ENCODE measurements around the gene BPGM.

The BPGM gene

DNA sequence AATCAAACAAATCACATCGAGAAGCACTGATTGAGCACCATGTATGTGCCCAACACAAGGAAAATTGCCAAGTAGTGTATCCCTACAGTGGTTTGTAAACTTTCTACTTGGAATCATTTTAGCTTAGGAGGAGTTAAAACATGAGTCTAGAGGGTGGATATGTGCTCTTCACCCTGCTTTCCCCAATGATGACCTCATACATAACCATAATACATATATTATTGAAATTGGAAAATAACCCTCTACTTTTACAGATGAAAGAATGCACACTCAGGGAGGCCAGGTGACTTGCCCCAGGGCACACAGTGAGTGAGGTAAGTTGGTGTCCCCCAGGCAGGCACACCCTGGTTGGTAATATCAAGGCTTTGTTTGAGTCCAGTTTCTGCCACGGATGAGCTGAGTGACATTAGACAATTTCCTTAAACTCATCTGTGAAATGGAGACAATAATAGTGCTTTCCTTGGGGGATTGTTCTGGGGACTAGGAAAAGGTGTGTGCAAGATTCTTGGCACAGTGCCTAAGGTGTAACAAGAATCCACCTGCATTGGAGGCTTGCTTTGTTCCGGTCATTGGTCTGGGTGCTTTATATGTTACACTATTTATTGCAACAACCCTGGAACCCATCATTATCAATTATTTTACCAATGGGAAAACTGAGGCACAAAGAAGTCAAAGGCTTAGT is 50.7 kb downstream of the BPGM start:
- H3K9me3 ChIP-seq (ENCODE audit: control insufficient read depth, insufficient read depth, low read depth, low read length) = no peaks in the 10 kb centered on the region
- CTCF ChIA-PET = interaction anchor here (0.6 to 0.7 kb wide), 2 partner anchors 279 to 323 kb away, joined by 3 to 4 read pairs; no protein-coding TSS in a partner anchor
- TF ChIP-seq, protein P1, sequence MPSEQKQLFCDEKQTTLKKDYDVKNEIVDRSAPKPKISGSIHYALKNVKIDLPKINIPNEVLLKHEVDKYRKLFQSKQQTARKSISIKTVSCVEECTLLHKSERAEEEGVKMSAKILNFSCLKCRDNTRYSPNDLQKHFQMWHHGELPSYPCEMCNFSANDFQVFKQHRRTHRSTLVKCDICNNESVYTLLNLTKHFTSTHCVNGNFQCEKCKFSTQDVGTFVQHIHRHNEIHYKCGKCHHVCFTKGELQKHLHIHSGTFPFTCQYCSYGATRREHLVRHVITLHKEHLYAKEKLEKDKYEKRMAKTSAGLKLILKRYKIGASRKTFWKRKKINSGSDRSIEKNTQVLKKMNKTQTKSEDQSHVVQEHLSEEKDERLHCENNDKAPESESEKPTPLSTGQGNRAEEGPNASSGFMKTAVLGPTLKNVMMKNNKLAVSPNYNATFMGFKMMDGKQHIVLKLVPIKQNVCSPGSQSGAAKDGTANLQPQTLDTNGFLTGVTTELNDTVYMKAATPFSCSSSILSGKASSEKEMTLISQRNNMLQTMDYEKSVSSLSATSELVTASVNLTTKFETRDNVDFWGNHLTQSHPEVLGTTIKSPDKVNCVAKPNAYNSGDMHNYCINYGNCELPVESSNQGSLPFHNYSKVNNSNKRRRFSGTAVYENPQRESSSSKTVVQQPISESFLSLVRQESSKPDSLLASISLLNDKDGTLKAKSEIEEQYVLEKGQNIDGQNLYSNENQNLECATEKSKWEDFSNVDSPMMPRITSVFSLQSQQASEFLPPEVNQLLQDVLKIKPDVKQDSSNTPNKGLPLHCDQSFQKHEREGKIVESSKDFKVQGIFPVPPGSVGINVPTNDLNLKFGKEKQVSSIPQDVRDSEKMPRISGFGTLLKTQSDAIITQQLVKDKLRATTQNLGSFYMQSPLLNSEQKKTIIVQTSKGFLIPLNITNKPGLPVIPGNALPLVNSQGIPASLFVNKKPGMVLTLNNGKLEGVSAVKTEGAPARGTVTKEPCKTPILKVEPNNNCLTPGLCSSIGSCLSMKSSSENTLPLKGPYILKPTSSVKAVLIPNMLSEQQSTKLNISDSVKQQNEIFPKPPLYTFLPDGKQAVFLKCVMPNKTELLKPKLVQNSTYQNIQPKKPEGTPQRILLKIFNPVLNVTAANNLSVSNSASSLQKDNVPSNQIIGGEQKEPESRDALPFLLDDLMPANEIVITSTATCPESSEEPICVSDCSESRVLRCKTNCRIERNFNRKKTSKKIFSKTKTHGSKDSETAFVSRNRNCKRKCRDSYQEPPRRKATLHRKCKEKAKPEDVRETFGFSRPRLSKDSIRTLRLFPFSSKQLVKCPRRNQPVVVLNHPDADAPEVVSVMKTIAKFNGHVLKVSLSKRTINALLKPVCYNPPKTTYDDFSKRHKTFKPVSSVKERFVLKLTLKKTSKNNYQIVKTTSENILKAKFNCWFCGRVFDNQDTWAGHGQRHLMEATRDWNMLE (tag by site-specific recombination; conservative IDR thresholded peaks at IDR 0.05; ENCODE audit: low read depth) = no peak
- TF ChIP-seq ZNF2 (tag by site-specific recombination; IDR thresholded peaks at IDR 0.05) = no peak
- no peak for TF ChIP-seq KLF7 (tag by site-specific recombination; IDR thresholded peaks at IDR 0.05; ENCODE audit: borderline replicate concordance)
- TF ChIP-seq, protein P2, sequence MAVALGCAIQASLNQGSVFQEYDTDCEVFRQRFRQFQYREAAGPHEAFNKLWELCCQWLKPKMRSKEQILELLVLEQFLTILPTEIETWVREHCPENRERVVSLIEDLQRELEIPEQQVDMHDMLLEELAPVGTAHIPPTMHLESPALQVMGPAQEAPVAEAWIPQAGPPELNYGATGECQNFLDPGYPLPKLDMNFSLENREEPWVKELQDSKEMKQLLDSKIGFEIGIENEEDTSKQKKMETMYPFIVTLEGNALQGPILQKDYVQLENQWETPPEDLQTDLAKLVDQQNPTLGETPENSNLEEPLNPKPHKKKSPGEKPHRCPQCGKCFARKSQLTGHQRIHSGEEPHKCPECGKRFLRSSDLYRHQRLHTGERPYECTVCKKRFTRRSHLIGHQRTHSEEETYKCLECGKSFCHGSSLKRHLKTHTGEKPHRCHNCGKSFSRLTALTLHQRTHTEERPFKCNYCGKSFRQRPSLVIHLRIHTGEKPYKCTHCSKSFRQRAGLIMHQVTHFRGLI (tag by site-specific recombination; IDR thresholded peaks at IDR 0.05) = no peak
- TF ChIP-seq ZNF211 (tag by site-specific recombination; IDR thresholded peaks at IDR 0.05; ENCODE audit: low read depth) = no peak
- TF ChIP-seq ZFP3 (tag by site-specific recombination; IDR thresholded peaks at IDR 0.05; ENCODE audit: low read depth) = no peak
- TF ChIP-seq ZNF701 (tag by site-specific recombination; IDR thresholded peaks at IDR 0.05) = no peak
- POLR2A ChIA-PET = interaction anchor here (0.5 kb wide), 1 partner anchor 1121 kb away, joined by 3 read pairs; no protein-coding TSS in a partner anchor
- H3K36me3 ChIP-seq (ENCODE audit: control insufficient read depth in 2 of 2, insufficient read depth in 1 of 2, low read length in 2 of 2) = no peaks in the 10 kb centered on the region
- no peak overlapping the region for H3K27ac ChIP-seq (ENCODE audit: extremely low read depth, low read depth, low read length)
- no peak overlapping the region for H3K4me3 ChIP-seq (ENCODE audit: low read depth, low read length)
- H3K4me1 ChIP-seq (ENCODE audit: control insufficient read depth, insufficient read depth, low read length) = no peaks in the 10 kb centered on the region

DNA sequence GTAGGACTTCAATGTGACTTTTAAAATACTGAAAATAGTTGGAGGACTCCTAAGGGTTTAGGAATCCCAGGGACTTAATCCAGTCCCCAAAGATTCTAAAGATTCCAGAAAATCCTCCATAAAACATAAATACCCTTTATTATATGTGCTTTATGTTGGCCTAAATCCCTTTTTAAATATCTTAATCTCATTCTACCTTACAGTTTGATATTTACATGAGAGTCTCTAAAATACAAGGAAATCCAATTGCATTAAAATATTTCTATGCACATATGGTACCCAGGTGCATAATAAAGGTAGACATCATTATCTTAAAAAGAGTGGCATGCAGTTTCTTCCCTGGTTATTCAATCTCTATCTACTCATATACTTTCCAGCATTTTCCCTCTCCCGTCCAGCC is 51.8 kb downstream of the BPGM start:
- Histone ChIP-seq H3K4me1 (ENCODE audit: control insufficient read depth, insufficient read depth, low read length) (no peaks in the 10 kb centered on the region), H3K36me3 (ENCODE audit: control insufficient read depth in 2 of 2, insufficient read depth in 1 of 2, low read length in 2 of 2) (no peaks in the 10 kb centered on the region), H3K4me3 (ENCODE audit: low read depth, low read length) (no peak overlapping the region), H3K27ac (ENCODE audit: extremely low read depth, low read depth, low read length) (no peak overlapping the region), H3K9me3 (ENCODE audit: control insufficient read depth, insufficient read depth, low read depth, low read length) (no peaks in the 10 kb centered on the region)
- ChIA-PET POLR2A (no interaction called here), CTCF (interaction anchor here (0.7 to 1.5 kb wide), 2 partner anchors 40 to 66 kb away, joined by 3 to 11 read pairs; no protein-coding TSS in a partner anchor)
- TF ChIP-seq ZNF791 (tag by site-specific recombination; IDR thresholded peaks at IDR 0.05) = no peak

DNA sequence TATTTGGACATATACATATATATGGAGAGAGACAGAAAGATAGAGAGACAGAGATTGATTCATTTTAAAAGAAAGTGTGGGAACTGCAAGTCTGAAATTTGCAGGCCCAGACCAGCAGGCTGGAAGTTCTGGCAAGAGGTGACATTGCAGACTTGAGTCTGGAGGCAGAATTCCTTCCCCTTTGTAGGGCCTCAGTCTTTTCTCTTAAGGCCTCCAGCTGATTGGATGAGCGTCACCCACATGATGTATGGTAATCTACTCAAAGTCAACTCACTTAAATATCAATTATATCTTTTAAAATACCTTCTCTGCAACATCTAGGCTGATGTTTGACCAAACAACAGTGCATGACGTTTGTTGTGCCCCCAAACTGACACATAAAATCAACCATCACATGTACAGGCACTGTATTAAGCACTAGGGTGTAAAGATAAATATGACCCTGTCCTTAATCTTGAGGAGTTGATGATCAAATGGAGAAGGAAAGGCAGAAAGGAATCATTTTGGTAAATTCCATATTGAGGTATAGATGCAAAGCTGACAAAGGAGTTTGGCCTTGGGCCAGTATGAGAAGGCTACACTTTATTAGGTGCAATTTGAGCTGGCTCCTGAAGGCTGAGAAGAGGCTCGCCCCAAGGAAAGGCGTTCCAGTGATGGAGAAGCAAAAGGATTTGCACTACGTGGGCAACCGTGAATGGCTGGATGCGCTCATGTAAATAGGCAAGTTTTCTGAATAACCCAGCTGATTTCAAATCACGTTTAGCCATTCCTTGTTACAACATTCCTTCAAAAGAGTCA is 52.6 kb downstream of the BPGM start:
- H3K4me3 ChIP-seq (ENCODE audit: low read depth, low read length) = no peak overlapping the region
- ChIA-PET CTCF (interaction anchor here (0.5 to 1.5 kb wide), 7 partner anchors 10 to 375 kb away, joined by 3 to 11 read pairs (median 3); no protein-coding TSS in a partner anchor), POLR2A (interaction anchor here (0.6 kb wide), 1 partner anchor 29 kb away, joined by 3 read pairs; no protein-coding TSS in a partner anchor)
- H3K27ac ChIP-seq (ENCODE audit: extremely low read depth, low read depth, low read length) = no peak overlapping the region
- no peaks in the 10 kb centered on the region for H3K4me1 ChIP-seq (ENCODE audit: control insufficient read depth, insufficient read depth, low read length)
- H3K9me3 ChIP-seq (ENCODE audit: control insufficient read depth, insufficient read depth, low read depth, low read length) = no peaks in the 10 kb centered on the region
- no peaks in the 10 kb centered on the region for H3K36me3 ChIP-seq (ENCODE audit: control insufficient read depth in 2 of 2, insufficient read depth in 1 of 2, low read length in 2 of 2)
- no peak for TF ChIP-seq ZNF202 (tag by site-specific recombination; IDR thresholded peaks at IDR 0.05; ENCODE audit: borderline replicate concordance)
- TF ChIP-seq ZNF16 (tag by site-specific recombination; IDR thresholded peaks at IDR 0.05; ENCODE audit: low read depth) = no peak
- TF ChIP-seq, protein P3, sequence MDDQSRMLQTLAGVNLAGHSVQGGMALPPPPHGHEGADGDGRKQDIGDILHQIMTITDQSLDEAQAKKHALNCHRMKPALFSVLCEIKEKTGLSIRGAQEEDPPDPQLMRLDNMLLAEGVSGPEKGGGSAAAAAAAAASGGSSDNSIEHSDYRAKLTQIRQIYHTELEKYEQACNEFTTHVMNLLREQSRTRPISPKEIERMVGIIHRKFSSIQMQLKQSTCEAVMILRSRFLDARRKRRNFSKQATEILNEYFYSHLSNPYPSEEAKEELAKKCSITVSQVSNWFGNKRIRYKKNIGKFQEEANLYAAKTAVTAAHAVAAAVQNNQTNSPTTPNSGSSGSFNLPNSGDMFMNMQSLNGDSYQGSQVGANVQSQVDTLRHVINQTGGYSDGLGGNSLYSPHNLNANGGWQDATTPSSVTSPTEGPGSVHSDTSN (CRISPR knock-in tag; IDR thresholded peaks at IDR 0.05) = no peak
- TF ChIP-seq, protein P1 (tag by site-specific recombination; conservative IDR thresholded peaks at IDR 0.05; ENCODE audit: low read depth) = no peak
- no peak for TF ChIP-seq ZNF433 (tag by site-specific recombination; IDR thresholded peaks at IDR 0.05; ENCODE audit: low read depth)
- TF ChIP-seq ZNF354C (tag by site-specific recombination; IDR thresholded peaks at IDR 0.05; ENCODE audit: borderline replicate concordance, low read depth) = no peak
- no peak for TF ChIP-seq ZNF654 (tag by site-specific recombination; IDR thresholded peaks at IDR 0.05; ENCODE audit: low read depth)
- no peak for TF ChIP-seq ZNF24 (tag by site-specific recombination; IDR thresholded peaks at IDR 0.05)

All from HEK293 (cell line).